Germinal center (tissue), 1 donor: ENCODE measurements around the gene XRCC6.
A peak's percentile ranks its signal among the peaks of the same experiment; 100 is the strongest.
"Not testable (repeated sequence)": the region's sequence is repeated elsewhere in the genome, so short reads cannot be mapped to it uniquely, and the experiment has no call there.

Experiments used
- DNase-seq: peaks from one replicate; pipeline ENCODE4 v3.0.0; 2012; ENCODE audit warnings: mixed read lengths, low spot score

Gene XRCC6

DNA sequence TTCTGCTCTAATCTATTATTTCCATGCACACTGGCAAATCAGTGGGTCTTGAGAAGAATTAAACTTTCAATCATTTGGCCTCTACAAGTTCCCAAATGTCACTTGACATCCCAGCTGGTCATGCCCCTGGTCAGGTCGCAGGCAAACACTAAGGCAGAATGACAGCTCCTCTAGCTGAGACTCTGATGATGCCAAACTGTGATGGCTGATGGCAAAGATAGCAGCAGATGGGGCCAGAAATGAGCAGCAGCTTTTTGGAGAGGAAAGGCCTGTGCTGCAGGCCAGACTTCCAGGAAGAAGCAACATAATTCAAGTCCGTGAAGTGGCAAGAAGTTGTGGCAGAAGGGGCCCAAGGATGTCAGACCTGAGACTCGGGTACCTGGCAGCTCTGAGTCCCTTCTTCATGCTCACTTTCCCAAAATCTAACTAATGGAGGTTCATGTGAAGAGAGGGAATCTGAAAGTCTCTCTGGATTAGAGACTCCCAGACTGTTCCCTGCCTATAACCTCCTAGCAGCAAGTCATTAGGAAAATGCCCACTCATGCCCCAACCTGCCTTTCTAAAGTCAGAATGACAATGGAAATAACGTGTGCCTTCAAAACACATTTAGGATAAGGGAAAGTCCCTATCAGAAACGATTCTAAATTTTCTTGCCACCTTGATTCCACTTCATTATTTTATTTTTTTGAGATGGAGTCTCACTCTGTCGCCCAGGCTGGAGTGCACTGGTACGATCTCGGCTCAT, 22.0 kb upstream of the XRCC6 start:
- no peak for DNase-seq

- no peak for DNase-seq
Measured at GRCh38 chr22:41600976-41601375, 20.1 kb upstream of the XRCC6 start.

GRCh38 chr22:41603873-41604332, 17.2 kb upstream of the XRCC6 start:
- no peak for DNase-seq

GRCh38 chr22:41608386-41608785, 12.7 kb upstream of the XRCC6 start:
- no peak for DNase-seq

GRCh38 chr22:41612603-41613306, 8.3 kb upstream of the XRCC6 start:
- no peak for DNase-seq

DNA sequence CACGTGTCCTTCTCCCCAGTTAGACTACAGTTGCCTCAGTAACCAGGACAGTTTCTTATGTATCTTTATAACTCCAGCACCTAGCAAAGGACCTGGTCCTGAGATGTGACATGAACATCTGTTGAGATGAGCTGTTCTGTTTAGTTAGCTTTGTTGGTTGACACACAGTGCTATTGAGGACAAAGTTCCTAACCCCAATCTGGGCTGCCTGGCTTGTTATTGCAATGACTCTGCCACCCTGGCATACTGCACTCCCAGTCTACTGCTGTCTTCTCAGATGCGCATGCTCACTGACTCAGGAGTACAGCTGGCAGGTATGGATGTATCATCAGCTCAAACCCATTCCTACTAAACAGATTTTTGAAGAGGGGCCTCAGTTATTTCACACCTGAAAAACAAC, 7.6 kb upstream of the XRCC6 start:
- DNase-seq = no peak

DNA sequence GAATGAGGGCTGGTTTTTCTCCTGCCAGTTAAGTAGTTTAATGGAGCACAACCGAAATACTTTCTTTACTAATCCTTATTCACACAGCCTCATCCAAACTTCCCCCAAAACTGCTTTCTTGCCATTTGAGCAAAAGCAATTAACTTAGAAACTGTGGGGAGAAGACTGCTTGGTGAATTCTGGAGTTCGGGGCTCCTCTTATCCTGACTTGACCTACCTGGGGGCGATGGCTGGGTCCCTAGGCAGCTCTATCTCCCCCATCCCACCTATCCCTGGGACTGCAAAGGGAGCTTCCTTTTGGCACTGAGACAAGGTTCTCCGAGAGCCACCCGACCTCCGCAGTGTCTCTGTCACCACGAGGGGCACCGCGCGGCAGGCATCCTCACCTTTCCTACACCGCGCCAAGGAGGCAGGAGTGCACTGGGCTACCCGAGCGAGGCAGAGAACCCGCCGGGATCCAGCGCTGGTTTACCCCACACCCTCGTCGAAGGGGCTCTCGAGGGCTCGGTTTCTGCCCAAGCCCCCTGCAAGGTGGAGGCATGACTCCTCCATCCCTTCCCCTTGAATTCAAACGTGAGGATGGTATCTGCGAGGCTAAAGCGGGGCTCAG, 1.0 kb upstream of the XRCC6 start:
- peak; percentile 61 for DNase-seq

DNA sequence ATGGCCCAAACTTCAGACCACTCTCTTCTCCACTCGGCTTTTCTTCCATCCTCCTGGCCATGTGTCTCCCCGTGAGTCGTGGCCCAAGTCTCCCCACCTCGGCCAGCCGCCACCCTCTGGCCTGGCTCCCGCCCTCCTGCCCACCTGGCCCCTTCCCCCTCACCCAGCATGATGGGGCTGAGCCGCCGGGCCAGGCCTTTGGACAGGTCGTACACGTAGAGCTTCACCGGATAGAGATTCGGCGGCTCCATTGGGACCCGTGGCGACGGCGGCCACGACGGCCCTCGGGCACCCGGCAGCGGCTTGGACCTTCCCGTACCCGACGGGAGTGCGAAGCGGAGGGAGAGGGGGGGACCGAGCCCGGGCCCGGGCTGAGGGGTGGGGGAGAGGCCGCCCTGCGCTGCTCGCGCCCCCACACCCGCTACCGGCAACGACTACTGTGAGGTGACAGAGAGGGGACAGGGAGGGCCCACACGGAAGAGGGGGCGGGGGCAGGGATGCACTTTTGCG, 451 bp upstream of the XRCC6 start, which contains the start of gene DESI1:
Gene DESI1, minus strand, starts transcription at position 455 of the 510 bp plus-strand sequence. Its CDS starts 204 bp downstream, at position 251.
- DNase-seq = no peak

DNA sequence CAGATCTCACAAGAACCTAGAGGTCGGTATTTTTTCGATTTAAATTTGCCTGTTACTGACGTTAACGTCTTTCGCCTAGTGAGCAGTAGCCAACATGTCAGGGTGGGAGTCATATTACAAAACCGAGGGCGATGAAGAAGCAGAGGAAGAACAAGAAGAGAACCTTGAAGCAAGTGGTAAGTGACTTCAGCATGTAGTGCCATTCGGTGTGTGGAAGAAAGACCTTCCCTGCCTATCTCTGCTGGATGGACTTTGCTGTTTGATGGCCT, 750 bp downstream of the XRCC6 start:
- no peak for DNase-seq

DNA sequence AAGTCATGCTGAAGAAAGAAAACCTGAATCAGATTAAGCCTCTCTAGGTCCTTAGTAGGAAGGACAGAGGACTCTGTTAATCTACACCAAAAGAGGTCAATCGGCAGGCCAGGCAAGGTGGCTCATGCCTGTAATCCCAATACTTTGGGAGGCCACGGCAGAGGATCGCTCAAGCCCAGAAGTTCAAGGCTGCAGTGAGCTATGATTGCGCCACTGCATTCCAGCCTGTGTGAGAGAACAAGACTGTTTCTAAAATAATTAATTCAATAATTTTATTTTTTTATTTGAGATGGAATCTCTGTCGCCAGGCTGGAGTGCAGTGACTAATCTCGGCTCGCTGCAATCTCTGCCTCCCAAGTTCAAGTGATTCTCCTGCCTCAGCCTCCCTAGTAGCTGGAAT, 4.5 kb downstream of the XRCC6 start:
- DNase-seq = no peak

DNA sequence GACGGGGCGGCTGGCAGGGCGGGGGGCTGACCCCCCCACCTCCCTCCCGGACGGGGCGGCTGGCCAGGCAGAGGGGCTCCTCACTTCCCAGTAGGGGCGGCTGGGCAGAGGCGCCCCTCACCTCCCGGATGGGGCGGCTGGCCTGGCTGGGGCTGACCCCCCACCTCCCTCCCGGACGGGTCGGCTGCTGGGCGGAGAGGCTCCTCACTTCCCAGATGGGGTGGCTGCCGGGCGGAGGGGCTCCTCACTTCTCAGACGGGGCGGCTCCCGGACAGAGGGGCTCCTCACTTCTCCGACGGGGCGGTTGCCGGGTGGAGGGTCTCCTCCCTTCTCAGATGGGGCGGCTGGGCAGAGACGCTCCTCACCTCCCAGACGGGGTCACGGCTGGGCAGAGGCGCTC, 10.0 kb downstream of the XRCC6 start:
- DNase-seq = not testable (repeated sequence)

DNA sequence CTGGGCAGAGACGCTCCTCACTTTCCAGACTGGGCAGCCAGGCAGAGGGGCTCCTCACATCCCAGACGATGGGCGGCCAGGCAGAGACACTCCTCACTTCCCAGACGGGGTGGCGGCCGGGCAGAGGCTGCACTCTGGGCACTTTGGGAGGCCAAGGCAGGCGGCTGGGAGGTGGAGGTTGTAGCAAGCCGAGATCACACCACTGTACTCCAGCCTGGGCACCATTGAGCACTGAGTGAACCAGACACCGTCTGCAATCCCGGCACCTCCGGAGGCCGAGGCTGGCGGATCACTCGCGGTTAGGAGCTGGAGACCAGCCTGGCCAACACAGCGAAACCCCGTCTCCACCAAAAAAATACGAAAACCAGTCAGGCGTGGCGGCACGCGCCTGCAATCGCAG, 10.5 kb downstream of the XRCC6 start:
- not testable (repeated sequence) for DNase-seq

DNA sequence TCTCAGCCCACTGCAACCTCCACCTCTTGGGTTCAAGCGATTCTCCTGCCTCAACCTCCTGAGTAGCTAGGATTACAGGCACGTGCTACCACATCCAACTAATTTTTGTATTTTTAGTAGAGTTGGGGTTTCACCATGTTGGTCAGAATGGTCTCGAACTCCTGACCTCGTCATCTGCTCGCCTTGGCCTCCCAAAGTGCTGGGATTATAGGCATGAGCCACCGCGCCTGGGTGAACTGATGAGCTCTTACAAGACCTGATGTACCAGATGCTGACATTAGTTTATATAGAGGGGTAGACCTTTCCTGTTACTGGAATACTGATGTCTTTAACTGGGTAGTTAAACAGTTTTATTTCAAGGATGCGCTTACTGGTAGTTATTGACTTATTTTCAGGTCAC, 13.5 kb downstream of the XRCC6 start:
- DNase-seq = not testable (repeated sequence)

- no peak for DNase-seq
Measured at GRCh38 chr22:41636467-41636866, 15.4 kb downstream of the XRCC6 start.

DNA sequence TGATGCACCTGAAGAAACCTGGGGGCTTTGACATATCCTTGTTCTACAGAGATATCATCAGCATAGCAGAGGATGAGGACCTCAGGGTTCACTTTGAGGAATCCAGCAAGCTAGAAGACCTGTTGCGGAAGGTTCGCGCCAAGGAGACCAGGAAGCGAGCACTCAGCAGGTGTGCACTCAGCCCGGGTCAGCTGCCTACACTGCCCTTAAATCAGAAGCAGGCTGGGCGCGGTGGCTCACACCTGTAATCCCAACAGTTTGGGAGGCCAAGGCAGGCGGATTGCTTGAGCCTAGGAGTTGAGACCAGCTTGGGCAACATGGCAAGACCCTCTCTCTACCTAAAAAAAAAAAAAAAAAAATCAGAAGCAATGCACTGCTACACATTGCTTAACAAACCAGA, 16.5 kb downstream of the XRCC6 start:
- not testable (repeated sequence) for DNase-seq

- no peak for DNase-seq
Measured at GRCh38 chr22:41638124-41638523, 17.0 kb downstream of the XRCC6 start.

DNA sequence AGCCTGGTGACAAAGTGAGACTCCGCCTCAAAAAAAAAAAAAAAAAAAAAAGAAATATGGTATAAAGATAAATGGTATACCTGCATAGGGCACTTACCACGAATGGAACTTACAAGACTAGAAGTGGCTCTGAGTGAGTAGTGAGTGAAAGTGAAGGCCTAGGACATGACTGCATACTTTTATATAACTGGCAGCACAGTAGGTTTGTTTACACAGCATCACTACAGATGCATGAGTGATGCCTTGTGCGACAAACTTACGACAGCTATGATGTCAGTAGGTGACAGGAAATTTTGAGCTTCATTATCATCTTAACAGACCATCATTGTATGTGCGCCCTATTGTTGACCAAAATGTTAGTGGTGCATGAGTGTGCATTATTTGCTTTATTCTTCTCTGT, 17.7 kb downstream of the XRCC6 start:
- DNase-seq = no peak

GRCh38 chr22:41641854-41642253, 20.8 kb downstream of the XRCC6 start:
- DNase-seq = no peak

DNA sequence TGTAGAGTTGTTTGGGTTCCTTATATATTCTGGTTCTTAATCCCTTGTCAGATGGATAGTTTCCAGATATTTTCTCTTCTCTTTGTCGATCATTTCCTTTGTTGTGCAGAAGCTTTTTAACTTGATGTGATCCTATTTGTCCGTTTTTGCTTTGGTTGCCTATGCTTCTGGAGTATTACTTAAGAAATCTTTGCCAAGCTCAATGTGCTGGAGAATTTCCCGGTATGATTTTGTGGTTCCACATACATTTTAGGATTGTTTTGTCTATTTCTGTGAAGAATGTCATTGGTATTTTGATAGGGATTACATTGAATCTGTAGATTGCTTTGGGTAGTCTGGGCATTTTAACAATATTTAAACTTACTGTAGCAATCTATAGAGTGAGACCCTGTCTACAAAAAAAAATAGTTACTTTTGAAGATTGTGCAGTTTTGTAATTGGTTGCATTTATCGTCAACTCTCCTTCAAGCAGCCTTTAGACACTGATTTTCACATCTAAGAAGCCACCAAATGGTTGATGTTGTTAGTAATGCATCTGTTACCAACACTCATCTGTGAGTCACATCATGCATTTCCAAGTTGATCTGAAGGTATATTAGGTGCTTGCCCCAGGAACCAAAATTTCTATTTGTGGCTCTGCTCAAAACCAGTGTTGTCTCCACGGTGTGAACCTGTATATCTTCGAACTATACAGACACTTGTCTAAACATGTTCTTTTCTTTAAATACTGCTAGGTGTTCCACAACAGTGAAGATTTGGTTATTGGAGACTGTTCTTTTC, 21.4 kb downstream of the XRCC6 start:
- no peak for DNase-seq

DNA sequence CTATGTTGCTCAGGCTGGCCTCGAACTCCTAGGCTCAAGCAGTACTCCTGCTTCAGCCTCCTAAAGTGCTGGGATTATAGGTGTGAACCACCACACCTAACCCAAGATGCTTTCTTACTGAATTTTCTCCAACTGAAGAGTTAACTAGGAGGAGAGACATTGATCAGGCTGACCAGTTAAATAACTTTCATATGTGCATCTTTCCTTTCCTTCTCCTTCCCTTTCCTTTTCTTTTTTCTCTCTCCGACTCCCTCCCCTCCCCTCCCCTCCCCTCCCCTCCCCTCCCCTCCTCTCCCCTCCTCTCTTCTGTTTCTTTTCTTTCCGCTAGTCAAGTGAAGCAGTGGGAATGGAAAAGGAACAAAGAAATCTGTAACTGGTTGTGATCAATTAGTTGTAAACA, 26.7 kb downstream of the XRCC6 start:
- no peak for DNase-seq

DNA sequence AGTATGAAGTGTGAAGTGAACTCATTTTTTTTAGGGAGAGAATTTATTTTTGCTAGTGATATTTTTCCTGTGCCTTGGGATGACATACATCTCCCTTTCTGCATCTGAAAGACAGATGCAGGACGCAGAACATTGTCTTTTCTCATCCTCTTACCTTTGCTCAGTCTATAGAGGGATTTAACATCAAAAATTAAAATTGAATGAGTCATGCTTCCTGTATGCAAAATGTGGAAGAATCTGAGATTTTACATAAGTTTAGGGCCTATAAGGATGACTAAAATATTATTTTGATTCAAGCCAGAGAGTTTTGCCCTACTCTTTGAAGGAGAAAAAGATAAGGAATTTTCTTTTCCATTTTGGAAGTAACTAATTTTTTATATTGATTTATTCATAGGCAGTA, 27.3 kb downstream of the XRCC6 start:
- no peak for DNase-seq

DNA sequence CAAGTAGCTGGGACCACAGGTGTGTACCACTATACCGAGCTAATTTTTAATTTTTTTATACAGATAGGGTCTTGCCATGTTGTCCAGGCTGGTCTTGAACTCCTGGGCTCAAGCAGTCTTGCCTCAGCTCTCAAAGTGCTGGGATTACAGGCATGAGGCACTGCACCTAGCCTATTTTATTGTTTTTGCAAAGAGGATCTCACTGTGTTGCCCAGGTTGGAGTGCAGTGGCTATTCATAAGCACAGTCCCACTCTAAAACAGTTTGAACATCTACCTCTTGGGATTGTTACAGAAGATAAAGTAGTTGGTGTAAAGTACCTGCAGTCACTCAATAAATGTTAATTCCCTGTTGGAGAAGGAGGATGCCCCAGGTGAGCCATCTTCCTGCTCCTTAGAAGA, 29.1 kb downstream of the XRCC6 start:
- DNase-seq = no peak
